Measurements from ENCODE around the gene AFDN.

Gene AFDN

GRCh38 chr6:167819576-167819975 is 7.1 kb upstream of the AFDN start:
- no peak for DNase-seq

GRCh38 chr6:167820681-167821080 is 6.0 kb upstream of the AFDN start:
- DNase-seq = no peak

- DNase-seq = no peak
Observed at GRCh38 chr6:167824591-167825331, 1.9 kb upstream of the AFDN start.

GRCh38 chr6:167825332-167826229 is 1.1 kb upstream of the AFDN start:
- peak in 1 of 2 donors; percentile 37 for DNase-seq

- DNase-seq = peak; percentile 48 to 71
Observed at GRCh38 chr6:167826230-167826895, 348 bp upstream of the AFDN start.

- DNase-seq = peak in 1 of 2 donors; percentile 38
Observed at GRCh38 chr6:167827583-167828324, 1.0 kb downstream of the AFDN start.

GRCh38 chr6:167828325-167828956 is 1.7 kb downstream of the AFDN start:
- DNase-seq = no peak

GRCh38 chr6:167829513-167829912 is 2.8 kb downstream of the AFDN start:
- no peak for DNase-seq

- no peak for DNase-seq
Observed at GRCh38 chr6:167831281-167831828, 4.6 kb downstream of the AFDN start.

- DNase-seq = no peak
Observed at GRCh38 chr6:167832497-167833395, 6.0 kb downstream of the AFDN start.

- peak in 1 of 2 donors; percentile 42 for DNase-seq
Observed at GRCh38 chr6:167833396-167833763, 6.7 kb downstream of the AFDN start.

- no peak for DNase-seq
Observed at GRCh38 chr6:167835260-167835659, 8.5 kb downstream of the AFDN start.

GRCh38 chr6:167836721-167837120 is 10.0 kb downstream of the AFDN start:
- no peak for DNase-seq

GRCh38 chr6:167838207-167838748 is 11.6 kb downstream of the AFDN start:
- no peak for DNase-seq

GRCh38 chr6:167839343-167839742 is 12.6 kb downstream of the AFDN start:
- DNase-seq = no peak

GRCh38 chr6:167839755-167840154 is 13.0 kb downstream of the AFDN start:
- no peak for DNase-seq

GRCh38 chr6:167840160-167840525 is 13.4 kb downstream of the AFDN start:
- DNase-seq = no peak

- no peak for DNase-seq
Observed at GRCh38 chr6:167840526-167841179, 13.9 kb downstream of the AFDN start.

- no peak for DNase-seq
Observed at GRCh38 chr6:167841981-167842380, 15.3 kb downstream of the AFDN start.

GRCh38 chr6:167842457-167842856 is 15.7 kb downstream of the AFDN start:
- no peak for DNase-seq
